SIG-M5 (cell line): ENCODE data around the gene MARK2.

ENCODE experiments used
- DNase-seq: peaks from one replicate; lab custom pipeline; 2025; lab: John Stamatoyannopoulos, UW

The MARK2 gene

GRCh38 chr11:63829823-63830489 is 9.0 kb upstream of the MARK2 start:
- no peak for DNase-seq

DNA sequence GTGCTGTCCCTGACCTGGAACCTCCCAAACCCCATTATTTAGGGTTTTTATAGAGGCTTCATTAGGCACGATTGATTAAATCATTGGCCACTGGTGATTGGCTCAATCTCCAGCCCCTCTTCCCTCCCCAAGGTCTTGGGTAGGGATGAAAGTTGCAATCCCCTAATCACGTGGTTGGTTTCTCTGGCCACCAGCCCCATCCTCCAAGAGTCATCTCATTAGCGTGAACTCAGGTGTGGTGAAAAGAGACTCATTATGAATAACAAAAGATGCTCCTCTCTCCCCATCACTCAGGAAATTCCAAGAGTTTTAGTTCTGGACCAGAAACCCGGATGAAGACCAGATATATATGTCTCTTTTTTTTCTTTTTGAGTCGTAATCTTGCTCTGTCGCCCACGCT is 7.6 kb upstream of the MARK2 start:
- DNase-seq, result no peak

- no peak for DNase-seq
Measured at GRCh38 chr11:63832336-63832735, 6.6 kb upstream of the MARK2 start.

DNA sequence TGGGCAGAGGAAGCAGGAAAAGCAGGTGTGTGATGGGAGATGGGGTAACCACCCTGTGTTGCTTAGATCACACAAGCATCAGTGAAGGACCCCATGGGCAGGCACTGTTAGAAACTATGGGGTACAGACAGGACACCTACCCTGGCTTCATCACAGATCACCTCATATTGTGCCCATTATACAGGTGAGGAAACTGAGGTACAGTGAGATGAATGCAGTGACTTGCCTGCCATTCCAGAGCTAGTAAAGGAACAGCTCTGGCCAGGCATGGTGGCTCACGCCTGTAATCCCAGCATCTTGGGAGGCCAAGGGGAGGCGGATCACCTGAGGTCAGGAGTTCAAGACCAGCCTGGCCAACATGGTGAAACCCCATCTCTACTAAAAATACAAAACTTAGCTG is 5.9 kb upstream of the MARK2 start:
- no peak for DNase-seq

DNA sequence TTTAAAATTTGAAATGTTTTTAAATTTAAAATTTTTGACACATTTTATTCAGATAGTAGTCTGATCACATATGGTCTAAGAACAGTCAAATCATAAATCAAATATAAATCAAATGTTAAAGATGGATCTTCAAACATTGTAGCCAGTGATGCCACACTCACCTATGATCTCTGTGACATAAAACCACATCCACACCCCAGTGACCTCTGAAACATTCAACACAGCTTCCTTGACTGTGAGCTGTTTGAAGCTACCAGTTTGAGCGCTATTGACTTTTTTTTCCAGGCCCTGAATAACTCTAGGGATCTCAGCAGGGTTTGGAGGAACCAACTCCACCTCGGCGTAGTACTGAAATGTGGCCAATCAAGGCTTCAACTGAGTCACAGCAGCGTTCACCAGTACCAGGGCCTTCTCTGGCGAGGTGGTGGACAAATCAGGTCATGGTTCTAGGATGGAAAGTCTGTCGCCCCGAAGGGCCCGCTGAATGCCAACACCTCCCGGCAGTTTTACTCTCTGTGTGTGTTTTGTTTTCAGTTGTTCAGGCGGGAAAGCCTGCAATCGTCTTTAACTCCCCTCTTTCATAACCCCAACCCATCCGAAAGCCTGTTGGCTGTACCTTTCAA is 4.3 kb upstream of the MARK2 start:
- DNase-seq, result no peak

- no peak for DNase-seq
Measured at GRCh38 chr11:63835158-63835545, 3.8 kb upstream of the MARK2 start.

DNA sequence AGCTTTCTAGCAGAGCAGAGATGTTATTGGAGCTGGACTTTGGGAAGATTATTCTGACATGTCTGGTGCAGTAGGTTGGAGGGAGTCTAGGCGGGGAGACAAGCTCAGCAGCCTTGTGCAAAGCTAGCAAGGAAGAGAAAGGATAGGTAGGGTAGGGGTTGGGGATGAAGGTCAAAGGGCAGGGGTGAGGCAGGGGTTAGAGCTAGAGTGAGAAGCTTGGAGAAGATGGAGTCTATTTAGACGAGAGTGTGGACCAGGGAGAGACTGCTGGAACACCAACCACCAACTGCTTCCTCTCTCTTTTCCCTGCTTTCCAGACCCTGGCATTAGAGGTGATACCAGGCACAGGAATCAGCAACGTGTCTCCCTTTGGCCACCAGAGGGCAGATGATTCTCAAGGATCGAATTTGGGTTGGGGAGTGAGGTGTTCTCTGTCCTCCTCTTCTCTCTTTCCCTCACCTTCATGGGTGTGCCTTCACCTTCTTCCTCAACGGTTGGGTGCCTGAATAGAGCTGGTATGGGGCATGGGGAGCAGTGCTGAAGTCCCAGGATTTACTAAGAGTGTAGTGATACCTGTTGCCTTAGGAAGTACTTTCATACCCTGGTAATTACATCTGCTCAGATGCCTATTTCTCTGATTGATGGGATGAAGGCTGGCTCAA is 1.8 kb upstream of the MARK2 start:
- no peak for DNase-seq

DNA sequence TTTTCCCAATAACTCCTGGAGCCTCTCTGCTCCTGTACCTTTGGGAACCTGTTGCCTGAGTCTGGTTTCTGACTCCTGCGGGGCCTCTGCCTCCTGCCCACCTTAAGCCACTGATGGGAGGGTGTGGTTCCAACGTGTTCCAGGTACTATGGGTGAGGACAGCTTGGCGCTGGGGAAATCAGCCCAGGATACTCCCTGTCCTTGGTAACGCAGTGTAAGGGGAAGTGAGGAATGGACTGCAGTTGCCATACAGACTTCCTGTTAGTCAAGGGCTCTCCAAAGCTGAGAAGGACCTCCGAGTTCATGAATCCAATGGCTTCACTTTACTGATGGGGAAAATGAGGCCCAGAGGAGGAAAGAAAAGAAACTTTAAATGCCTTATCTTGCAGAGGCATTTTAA is 1.2 kb upstream of the MARK2 start:
- no peak for DNase-seq

DNA sequence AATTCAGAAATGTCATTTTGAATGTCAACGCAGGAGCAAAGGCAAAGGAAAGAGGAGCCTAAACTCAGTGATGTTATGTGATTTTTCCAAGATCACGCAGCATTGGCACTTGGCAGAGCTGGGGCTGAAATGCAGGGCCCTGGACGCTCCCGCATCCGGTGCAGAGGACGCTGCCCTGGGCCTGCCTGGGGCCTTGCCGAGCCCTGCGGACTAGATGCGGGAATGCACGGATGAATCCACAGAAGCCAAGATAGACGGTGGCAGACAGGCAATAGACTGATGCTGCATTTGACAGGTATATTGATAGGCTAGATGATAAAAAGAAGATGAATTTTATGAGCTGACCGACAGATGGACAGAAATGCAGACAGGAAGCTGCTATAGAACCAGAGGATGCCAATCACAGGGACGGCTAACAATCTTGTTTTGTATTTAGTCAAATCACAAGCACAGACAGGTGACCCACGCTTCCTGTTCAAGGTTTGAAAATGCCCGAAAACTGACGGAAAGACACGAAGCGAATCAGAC is 696 bp upstream of the MARK2 start:
- no peak for DNase-seq

- DNase-seq, result no peak
Measured at GRCh38 chr11:63839508-63840355, 822 bp downstream of the MARK2 start.

GRCh38 chr11:63840356-63841060 is 1.6 kb downstream of the MARK2 start:
- no peak for DNase-seq

DNA sequence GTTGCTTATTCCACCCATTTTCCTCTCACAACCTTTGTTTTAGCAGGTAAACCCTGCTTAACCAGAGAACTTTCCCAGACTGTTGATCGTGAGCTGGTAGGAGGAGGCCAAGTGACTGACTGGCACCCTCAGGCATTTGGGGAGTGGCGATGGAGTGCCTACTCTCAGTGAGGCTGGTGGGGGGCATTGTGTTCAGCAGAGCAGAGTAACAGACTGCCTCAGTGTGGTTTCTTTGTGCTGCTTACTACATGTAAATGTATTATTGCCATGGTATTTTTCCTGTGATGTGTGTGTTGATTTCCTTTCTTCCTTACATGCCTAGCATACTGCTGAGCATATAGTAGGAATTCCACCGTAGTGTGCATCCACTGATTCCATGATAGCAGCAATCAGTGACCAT is 2.6 kb downstream of the MARK2 start:
- DNase-seq, result no peak

DNA sequence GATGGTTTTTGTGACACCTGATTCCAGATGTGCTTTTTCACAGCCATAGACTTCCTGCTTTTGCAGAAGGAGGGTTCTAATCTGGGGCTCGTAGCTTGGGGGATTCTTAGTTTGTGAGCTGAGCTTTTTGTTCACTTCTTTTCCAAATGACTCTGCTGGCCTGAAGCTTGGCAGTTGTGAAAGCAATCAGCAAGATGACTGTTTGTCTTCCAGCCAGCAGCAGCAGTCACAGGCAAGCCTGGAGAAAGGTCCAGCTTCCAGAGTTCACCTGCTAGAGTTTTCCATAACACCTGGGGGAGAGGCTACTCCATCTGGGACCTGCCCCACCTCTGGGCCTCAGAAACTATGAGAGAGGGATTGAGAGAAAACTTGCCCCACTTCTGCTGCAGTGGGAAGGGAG is 4.1 kb downstream of the MARK2 start:
- no peak for DNase-seq

- DNase-seq, result no peak
Measured at GRCh38 chr11:63844836-63845235, 5.9 kb downstream of the MARK2 start.

GRCh38 chr11:63845303-63845702 is 6.4 kb downstream of the MARK2 start:
- DNase-seq, result no peak

- DNase-seq, result no peak
Measured at GRCh38 chr11:63845911-63846310, 7.0 kb downstream of the MARK2 start.

GRCh38 chr11:63846897-63847296 is 8.0 kb downstream of the MARK2 start:
- DNase-seq, result no peak

DNA sequence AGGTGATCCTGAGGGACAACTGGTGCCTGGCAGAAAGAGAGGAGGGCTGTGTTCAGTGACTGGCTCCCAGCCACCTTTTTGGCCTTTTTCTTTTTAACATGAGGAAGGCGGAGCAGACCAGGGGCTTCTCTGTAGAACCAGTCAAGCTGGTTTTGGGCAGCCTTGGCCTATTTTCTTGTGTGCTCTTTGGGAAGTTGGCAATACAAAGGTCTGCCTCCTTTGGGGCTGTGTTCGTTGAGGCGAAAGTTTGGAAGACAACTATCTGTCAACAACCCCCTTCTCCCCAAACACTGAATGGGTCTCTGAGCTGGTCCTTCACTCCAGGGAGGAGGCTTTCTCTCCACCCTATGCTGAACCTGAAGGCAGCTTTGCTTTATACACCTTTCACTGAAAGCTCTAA is 8.5 kb downstream of the MARK2 start:
- no peak for DNase-seq

- DNase-seq, result no peak
Measured at GRCh38 chr11:63849691-63850090, 10.8 kb downstream of the MARK2 start.

GRCh38 chr11:63850920-63851319 is 12.0 kb downstream of the MARK2 start:
- DNase-seq, result no peak

GRCh38 chr11:63851364-63851763 is 12.5 kb downstream of the MARK2 start:
- no peak for DNase-seq

DNA sequence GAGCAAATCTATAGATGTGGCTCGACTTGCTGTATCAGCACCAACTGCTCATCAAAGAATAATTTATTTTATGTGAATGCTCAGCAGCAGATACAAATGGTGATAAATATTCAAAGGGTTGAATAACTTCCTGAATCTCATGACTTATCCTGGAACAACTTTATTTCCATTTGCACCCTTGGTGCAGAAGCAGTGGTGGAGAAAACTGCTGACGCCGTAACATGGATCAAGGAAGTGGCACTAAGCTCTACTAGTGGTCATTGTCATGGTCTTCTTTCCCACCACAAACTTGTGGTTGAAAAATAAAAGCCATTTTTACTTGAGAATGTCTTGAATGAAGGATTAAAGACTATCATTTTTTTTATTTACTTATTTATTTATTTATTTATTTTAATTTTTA is 14.6 kb downstream of the MARK2 start:
- DNase-seq, result no peak
